DLD1 (cell line): ENCODE measurements around the gene MCU.
"Not testable (repeated sequence)": the region's sequence is repeated elsewhere in the genome, so short reads cannot be mapped to it uniquely, and the experiment has no call there.

Experiments used
- in situ Hi-C: cut with HindIII; loops from 2 replicates; pipeline ENCODE4 v1.10.0; 2017; ENCODE audit warnings: low sequenced_read_pairs

The MCU gene

GRCh38 chr10:72686430-72686829 lies 5.5 kb upstream of the MCU start:
- in situ Hi-C loops: not testable (repeated sequence)

- in situ Hi-C loops: no loop called here
Observed at GRCh38 chr10:72687035-72687434, 4.9 kb upstream of the MCU start.

GRCh38 chr10:72688208-72688651 lies 3.7 kb upstream of the MCU start:
- in situ Hi-C loops: no loop called here

- in situ Hi-C loops: no loop called here
Observed at GRCh38 chr10:72689660-72690059, 2.3 kb upstream of the MCU start.

- in situ Hi-C loops: no loop called here
Observed at GRCh38 chr10:72690071-72690755, 1.7 kb upstream of the MCU start.

- in situ Hi-C loops: no loop called here
Observed at GRCh38 chr10:72691470-72691862, 477 bp upstream of the MCU start.

- in situ Hi-C loops: no loop called here
Observed at GRCh38 chr10:72692744-72692993, 726 bp downstream of the MCU start.

- in situ Hi-C loops: no loop called here
Observed at GRCh38 chr10:72692994-72693781, 1.2 kb downstream of the MCU start.

- in situ Hi-C loops: no loop called here
Observed at GRCh38 chr10:72694476-72695369, 2.8 kb downstream of the MCU start.

- in situ Hi-C loops: no loop called here
Observed at GRCh38 chr10:72695496-72695895, 3.6 kb downstream of the MCU start.

GRCh38 chr10:72697716-72698115 lies 5.8 kb downstream of the MCU start:
- in situ Hi-C loops: no loop called here

GRCh38 chr10:72702465-72702864 lies 10.5 kb downstream of the MCU start:
- in situ Hi-C loops: not testable (repeated sequence)

- in situ Hi-C loops: no loop called here
Observed at GRCh38 chr10:72702868-72703581, 11.1 kb downstream of the MCU start.

- in situ Hi-C loops: no loop called here
Observed at GRCh38 chr10:72704117-72704516, 12.2 kb downstream of the MCU start.

GRCh38 chr10:72709041-72709440 lies 17.1 kb downstream of the MCU start:
- in situ Hi-C loops: no loop called here

GRCh38 chr10:72712136-72712535 lies 20.2 kb downstream of the MCU start:
- in situ Hi-C loops: no loop called here

GRCh38 chr10:72719941-72720592 lies 28.1 kb downstream of the MCU start:
- in situ Hi-C loops: no loop called here

GRCh38 chr10:72720814-72721660 lies 29.1 kb downstream of the MCU start:
- in situ Hi-C loops: no loop called here

GRCh38 chr10:72727130-72727529 lies 35.2 kb downstream of the MCU start:
- in situ Hi-C loops: no loop called here

- in situ Hi-C loops: no loop called here
Observed at GRCh38 chr10:72728462-72728861, 36.5 kb downstream of the MCU start.
